Activated CD8-positive, alpha-beta T cell treated with anti-CD3 and anti-CD28 coated beads for 36 hours (primary cell): Measurements from ENCODE around the gene CMTR2. TPM values are rescaled to one million over a fixed set of nuclear protein-coding genes. Genes with fewer than 3 reads are reported as not detected.
"Not testable (repeated sequence)": the region's sequence is repeated elsewhere in the genome, so short reads cannot be mapped to it uniquely, and the experiment has no call there.

Source experiments
- ATAC-seq: fragments of 200-7000 bp; cut with Tn5 transposase; one replicate; pipeline ENCODE4 v1.10.0; 2021; ENCODE audit warnings: mild to moderate bottlenecking, moderate library complexity
- CTCF ChIA-PET: fragments of 350-600 bp; sonication (Branson Sonifier 250); formaldehyde crosslinking; loops from one replicate; lab custom pipeline; 2021; ENCODE audit warnings: antibody characterized with exemption; lab: Charles Lee
- POLR2A ChIA-PET: fragments of 350-600 bp; sonication (Branson Sonifier 250); formaldehyde crosslinking; loops from one replicate; lab custom pipeline; 2021; ENCODE audit warnings: antibody characterized with exemption; lab: Charles Lee
- DNase-seq: peaks from one replicate; pipeline ENCODE4 v3.0.0-alpha.2; 2020
- H3K27ac Mint-ChIP-seq: one replicate; pipeline ENCODE4 v1.8.0; 2021; ENCODE audit warnings: mild to moderate bottlenecking, mixed read lengths
- H3K27me3 Mint-ChIP-seq: one replicate; pipeline ENCODE4 v1.8.0; 2021; ENCODE audit warnings: mixed read lengths
- H3K36me3 Mint-ChIP-seq: one replicate; pipeline ENCODE4 v1.8.0; 2021; ENCODE audit warnings: low read depth, mixed read lengths
- H3K4me1 Mint-ChIP-seq: one replicate; pipeline ENCODE4 v1.8.0; 2021; ENCODE audit warnings: low read depth, mixed read lengths
- H3K4me3 Mint-ChIP-seq: one replicate; pipeline ENCODE4 v1.8.0; 2021; ENCODE audit warnings: mild to moderate bottlenecking, moderate library complexity, mixed read lengths
- H3K9me3 Mint-ChIP-seq: one replicate; pipeline ENCODE4 v1.8.0; 2021; ENCODE audit warnings: mixed read lengths
- CTCF ChIP-seq: fragments of 200-600 bp; IDR thresholded peaks from one replicate; pipeline ENCODE4 v1.8.0; 2022; ENCODE audit warnings: antibody characterized with exemption, mild to moderate bottlenecking
- intact Hi-C: fragments of 100-400 bp; cut with micrococcal nuclease; formaldehyde crosslinking; loops from one replicate; pipeline ENCODE4 v1.10.0; 2022
- total RNA-seq, 2 experiments: library from RNA; stranded (reverse); gene quantifications; one replicate each; pipeline ENCODE4 v1.2.3, GENCODE V29; 2021

CMTR2 gene
- total RNA-seq, 2 experiments from 2014 or later = 16.6 to 19.3 TPM

GRCh38 chr16:71328151-71328550 is 38.9 kb upstream of the CMTR2 start:
- Mint-ChIP-seq H3K4me1 (no peaks in the 10 kb centered on the region), H3K36me3 (no peaks in the 10 kb centered on the region), H3K27ac (no peak overlapping the region), H3K4me3 (no peak overlapping the region), H3K9me3 (no peaks in the 10 kb centered on the region), H3K27me3 (peaks cover 3% of the 10 kb centered on the region)
- ChIA-PET POLR2A (no interaction called here), CTCF (interaction anchor here (0.6 to 2.0 kb wide), 3 partner anchors 16 to 44 kb away, joined by 3 to 11 read pairs (median 3); no protein-coding TSS in a partner anchor)
- DNase-seq = no peak
- TF ChIP-seq CTCF = no peak
- intact Hi-C loops = no loop called here
- ATAC-seq = no peak

GRCh38 chr16:71327720-71328119 is 38.5 kb upstream of the CMTR2 start:
- Mint-ChIP-seq H3K9me3 (no peaks in the 10 kb centered on the region), H3K4me3 (no peak overlapping the region), H3K27ac (no peak overlapping the region), H3K4me1 (no peaks in the 10 kb centered on the region), H3K36me3 (no peaks in the 10 kb centered on the region), H3K27me3 (peaks cover 3% of the 10 kb centered on the region)
- POLR2A ChIA-PET = no interaction called here
- ATAC-seq = no peak
- CTCF ChIA-PET = interaction anchor here (0.7 to 3.2 kb wide), 3 partner anchors 16 to 44 kb away, joined by 3 to 12 read pairs (median 11); no protein-coding TSS in a partner anchor
- DNase-seq = no peak
- TF ChIP-seq CTCF = no peak
- intact Hi-C loops = no loop called here

GRCh38 chr16:71319999-71320398 is 30.8 kb upstream of the CMTR2 start:
- ChIA-PET POLR2A (no interaction called here), CTCF (interaction anchor here (2.8 kb wide), 1 partner anchor 9 kb away, joined by 12 read pairs; no protein-coding TSS in a partner anchor)
- TF ChIP-seq CTCF = no peak
- no peak overlapping the region for H3K4me3 Mint-ChIP-seq
- H3K4me1 Mint-ChIP-seq = no peaks in the 10 kb centered on the region
- intact Hi-C loops = no loop called here
- ATAC-seq (no peak), DNase-seq (no peak)
- H3K9me3 Mint-ChIP-seq = no peaks in the 10 kb centered on the region
- H3K36me3 Mint-ChIP-seq = no peaks in the 10 kb centered on the region
- no peak overlapping the region for H3K27ac Mint-ChIP-seq
- H3K27me3 Mint-ChIP-seq = peaks cover 9% of the 10 kb centered on the region

GRCh38 chr16:71315269-71315668 is 26.1 kb upstream of the CMTR2 start:
- Mint-ChIP-seq H3K9me3 (no peaks in the 10 kb centered on the region), H3K4me3 (no peak overlapping the region), H3K4me1 (no peaks in the 10 kb centered on the region), H3K27ac (no peak overlapping the region), H3K36me3 (no peaks in the 10 kb centered on the region), H3K27me3 (peaks cover 22% of the 10 kb centered on the region)
- TF ChIP-seq CTCF = no peak
- ChIA-PET POLR2A (interaction anchor here (1.1 kb wide), 1 partner anchor 162 kb away, joined by 3 read pairs; no protein-coding TSS in a partner anchor), CTCF (no interaction called here)
- ATAC-seq = no peak
- DNase-seq = no peak
- intact Hi-C loops = no loop called here

GRCh38 chr16:71313591-71313990 is 24.4 kb upstream of the CMTR2 start:
- H3K4me3 Mint-ChIP-seq, DNase-seq, ATAC-seq, H3K36me3 Mint-ChIP-seq, POLR2A ChIA-PET, H3K9me3 Mint-ChIP-seq, H3K27ac Mint-ChIP-seq, intact Hi-C loops, CTCF ChIA-PET, H3K4me1 Mint-ChIP-seq: not testable (repeated sequence)
- peaks cover 29% of the 10 kb centered on the region for H3K27me3 Mint-ChIP-seq
